Common myeloid progenitor, CD34-positive (primary cell): ENCODE data around the gene ERFL.

Experiments
- CTCF ChIA-PET: fragments of 350-600 bp; sonication (Branson Sonifier 250); formaldehyde crosslinking; loops from one replicate; lab custom pipeline; 2021; ENCODE audit warnings: antibody characterized with exemption; lab: Charles Lee
- POLR2A ChIA-PET: fragments of 350-600 bp; sonication (Branson Sonifier 250); formaldehyde crosslinking; loops from one replicate; lab custom pipeline; 2021; ENCODE audit warnings: antibody characterized with exemption; lab: Charles Lee
- DNase-seq, 3 donors: peaks; one replicate each; pipeline versions ENCODE4 v3.0.0 to v3.0.0-alpha.2; 2013
- H3K27ac ChIP-seq, 2 experiments: 1 replicate in 1 of 2; 2 replicates in 1 of 2; pipeline ENCODE4 v1.7.0; 2013; ENCODE audit warnings: inconsistent platforms in 2 of 2, low read length in 2 of 2, mild to moderate bottlenecking in 2 of 2, low read depth in 1 of 2, moderate library complexity in 1 of 2; ENCODE audit not compliant: severe bottlenecking in 2 of 2, insufficient read depth in 1 of 2, poor library complexity in 1 of 2
- H3K27me3 ChIP-seq, 5 experiments: replicated peaks in 2 of 5; 1 replicate in 3 of 5; 2 replicates in 2 of 5; pipeline versions ENCODE4 v1.6.1 to v1.7.0; 2013; ENCODE audit warnings: low read length in 4 of 5, mild to moderate bottlenecking in 2 of 5, moderate library complexity in 2 of 5, inconsistent platforms in 1 of 5; ENCODE audit not compliant: insufficient read depth in 5 of 5, control insufficient read depth in 4 of 5
- H3K36me3 ChIP-seq, 4 experiments: 1 replicate in 2 of 4; 2 replicates in 2 of 4; pipeline versions ENCODE4 v1.6.1 to v1.7.0; 2013; ENCODE audit warnings: low read length in 3 of 4, control low read depth in 1 of 4, mild to moderate bottlenecking in 1 of 4; ENCODE audit not compliant: control insufficient read depth in 4 of 4, insufficient read depth in 4 of 4
- H3K4me1 ChIP-seq, 4 experiments: 1 replicate in 3 of 4; 2 replicates in 1 of 4; pipeline versions ENCODE4 v1.6.1 to v1.7.1; 2013; ENCODE audit warnings: low read length in 3 of 4, mild to moderate bottlenecking in 3 of 4, control low read depth in 1 of 4, inconsistent platforms in 1 of 4, moderate library complexity in 1 of 4; ENCODE audit not compliant: control insufficient read depth in 4 of 4, insufficient read depth in 4 of 4; ENCODE audit errors: control extremely low read depth in 1 of 4
- H3K4me3 ChIP-seq, 7 experiments: 1 replicate in 4 of 7; 2 replicates in 3 of 7; pipeline versions ENCODE4 v1.5.1 to v1.7.0; 2013; ENCODE audit warnings: mild to moderate bottlenecking in 7 of 7, low read length in 6 of 7, moderate library complexity in 6 of 7, inconsistent platforms in 2 of 7, low read depth in 2 of 7, control low read depth in 1 of 7; ENCODE audit not compliant: insufficient read depth in 4 of 7, control insufficient read depth in 1 of 7; ENCODE audit errors: extremely low read depth in 1 of 7
- H3K9me3 ChIP-seq, 5 experiments: 1 replicate in 4 of 5; 2 replicates in 1 of 5; pipeline versions ENCODE4 v1.6.1 to v1.7.1; 2013; ENCODE audit warnings: low read length in 4 of 5, mild to moderate bottlenecking in 2 of 5, inconsistent platforms in 1 of 5, low read depth in 1 of 5, moderate library complexity in 1 of 5; ENCODE audit not compliant: control insufficient read depth in 4 of 5, insufficient read depth in 2 of 5; ENCODE audit errors: control extremely low read depth in 1 of 5
- WGBS: methylation state at CpG from one replicate; pipeline ENCODE4 v1.1.5; 2013; ENCODE audit not compliant: insufficient coverage; 5-methylcytosine and 5-hydroxymethylcytosine counted together

Gene ERFL

GRCh38 chr19:41926763-41927496 is 1.3 kb downstream of the ERFL start:
- 63% methylated on average over 7 of the region's 16 CpGs for WGBS
- Histone ChIP-seq H3K36me3 (no peaks in the 10 kb centered on the region), H3K9me3 (no peaks in the 10 kb centered on the region), H3K27me3 (peaks cover 0 to 86% (median 62%) of the 10 kb centered on the region in 5 experiments), H3K27ac (no peak overlapping the region), H3K4me3 (no peak overlapping the region), H3K4me1 (peaks cover 0 to 19% (median 15%) of the 10 kb centered on the region in 4 experiments)
- no peak for DNase-seq
- POLR2A ChIA-PET = no interaction called here
- CTCF ChIA-PET = interaction anchor here (1.4 kb wide), 1 partner anchor 54 kb away, joined by 4 read pairs; no protein-coding TSS in a partner anchor

GRCh38 chr19:41926028-41926762 is 2.1 kb downstream of the ERFL start:
- ChIA-PET POLR2A (interaction anchor here (0.6 kb wide), 1 partner anchor 17 kb away, joined by 3 read pairs; no protein-coding TSS in a partner anchor), CTCF (no interaction called here)
- peaks cover 0 to 93% (median 64%) of the 10 kb centered on the region in 5 experiments for H3K27me3 ChIP-seq

GRCh38 chr19:41925208-41926003 is 2.8 kb downstream of the ERFL start:
- H3K4me1 ChIP-seq = peaks cover 0 to 27% (median 24%) of the 10 kb centered on the region in 4 experiments
- peaks cover 0 to 93% (median 59%) of the 10 kb centered on the region in 5 experiments for H3K27me3 ChIP-seq

More at GRCh38 chr19:41926028-41926762, 2.1 kb downstream of the ERFL start:
- H3K27ac ChIP-seq = no peak overlapping the region
- no peaks in the 10 kb centered on the region for H3K36me3 ChIP-seq
- 64% methylated on average over 9 of the region's 27 CpGs for WGBS
- H3K4me3 ChIP-seq = no peak overlapping the region
- no peak for DNase-seq
- H3K9me3 ChIP-seq = no peaks in the 10 kb centered on the region
- peaks cover 0 to 24% (median 19%) of the 10 kb centered on the region in 4 experiments for H3K4me1 ChIP-seq

GRCh38 chr19:41924151-41925145 is 3.8 kb downstream of the ERFL start:
- no peak for DNase-seq
- ChIA-PET CTCF (no interaction called here), POLR2A (no interaction called here)
- H3K36me3 ChIP-seq = no peaks in the 10 kb centered on the region
- H3K9me3 ChIP-seq = no peaks in the 10 kb centered on the region
- peaks cover 0 to 92% (median 55%) of the 10 kb centered on the region in 5 experiments for H3K27me3 ChIP-seq
- H3K4me1 ChIP-seq = peaks cover 0 to 25% (median 21%) of the 10 kb centered on the region in 4 experiments
- H3K4me3 ChIP-seq = no peak overlapping the region
- 63% methylated on average over 10 of the region's 13 CpGs for WGBS
- no peak overlapping the region for H3K27ac ChIP-seq

More at GRCh38 chr19:41925208-41926003, 2.8 kb downstream of the ERFL start:
- Histone ChIP-seq H3K9me3 (no peaks in the 10 kb centered on the region), H3K27ac (no peak overlapping the region), H3K36me3 (no peaks in the 10 kb centered on the region), H3K4me3 (no peak overlapping the region)
- ChIA-PET POLR2A (no interaction called here), CTCF (no interaction called here)
- no peak for DNase-seq
- WGBS = 89% methylated on average over 7 of the region's 7 CpGs

- 82% methylated on average over 3 of the region's 6 CpGs for whole genome bisulfite sequencing
- Histone ChIP-seq H3K9me3 (no peaks in the 10 kb centered on the region), H3K4me1 (peaks cover 0 to 16% (median 11%) of the 10 kb centered on the region in 4 experiments), H3K4me3 (no peak overlapping the region), H3K27ac (no peak overlapping the region), H3K36me3 (no peaks in the 10 kb centered on the region), H3K27me3 (peaks cover 0 to 83% (median 51%) of the 10 kb centered on the region in 5 experiments)
- no peak for DNase-seq
- CTCF ChIA-PET = no interaction called here
- POLR2A ChIA-PET = no interaction called here
These were observed 5.0 kb downstream of the ERFL start for GRCh38 chr19:41923045-41923788.
